ENCODE measurements around the gene KCNA10.
"Not testable (repeated sequence)": the region's sequence is repeated elsewhere in the genome, so short reads cannot be mapped to it uniquely, and the experiment has no call there.

KCNA10 gene

DNA sequence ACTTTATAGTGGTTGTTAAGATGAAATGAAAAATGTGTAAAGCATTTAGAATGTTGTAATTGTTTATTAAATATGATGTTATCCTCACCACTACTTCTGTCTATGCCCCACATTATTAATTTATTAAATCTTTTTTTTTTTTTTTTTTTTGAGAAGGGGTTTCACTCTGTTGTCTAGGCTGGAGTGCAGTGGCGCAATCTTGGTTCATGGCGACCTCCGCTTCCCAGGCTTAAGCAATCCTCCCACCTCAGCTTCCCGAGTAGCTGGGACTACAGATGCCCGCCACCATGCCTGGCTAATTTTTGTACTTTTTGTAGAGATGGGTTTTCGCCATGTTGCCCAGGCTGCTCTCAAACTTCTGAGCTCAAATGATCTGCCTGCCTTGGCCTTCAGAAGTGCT is 7.5 kb downstream of the KCNA10 start:
- H3K9me3 ChIP-seq (ENCODE audit: control insufficient read depth, insufficient read depth, low read length), result no peaks in the 10 kb centered on the region

DNA sequence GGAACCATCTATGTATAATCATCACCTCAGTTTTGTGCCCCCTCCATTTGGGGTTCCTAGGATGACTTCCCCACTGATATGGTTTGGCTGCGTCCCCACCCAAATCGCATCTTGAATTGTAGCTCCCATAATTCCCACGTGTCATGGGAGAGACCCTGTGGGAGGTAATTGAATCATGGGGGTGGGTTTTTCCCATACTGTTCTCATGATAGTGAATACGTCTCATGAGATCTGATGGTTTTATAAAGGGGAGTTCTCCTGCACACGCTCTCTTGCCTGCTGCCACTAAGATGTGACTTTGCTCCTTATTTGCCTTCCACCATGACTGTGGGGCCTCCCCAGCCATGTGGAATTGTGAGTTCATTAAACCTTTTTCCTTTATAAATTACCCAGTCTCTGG is 8.1 kb downstream of the KCNA10 start:
- H3K36me3 ChIP-seq (ENCODE audit: control insufficient read depth, low read length); H3K4me3 ChIP-seq (ENCODE audit: low read length); H3K27me3 ChIP-seq (ENCODE audit: control insufficient read depth, low read length); H3K4me2 ChIP-seq (ENCODE audit: low read length); H4K20me1 ChIP-seq (ENCODE audit: control insufficient read depth, insufficient read depth, low read depth, low read length); H3K4me1 ChIP-seq (ENCODE audit: control insufficient read depth, low read length); H3K79me2 ChIP-seq (ENCODE audit: control insufficient read depth, low read length); H3K9me2 ChIP-seq (replicated peaks; ENCODE audit: control insufficient read depth, low read length); H3K27ac ChIP-seq (ENCODE audit: low read depth, low read length); H3F3A ChIP-seq (ENCODE audit: control insufficient read depth, insufficient read depth); H3K9me3 ChIP-seq (ENCODE audit: control insufficient read depth, insufficient read depth, low read length): not testable (repeated sequence)

More for the DNA sequence above, 7.5 kb downstream of the KCNA10 start:
- Histone ChIP-seq H4K20me1 (ENCODE audit: control insufficient read depth, insufficient read depth, low read depth, low read length) (no peaks in the 10 kb centered on the region), H3K27ac (ENCODE audit: low read depth, low read length) (no peak overlapping the region), H3K9me2 (replicated peaks; ENCODE audit: control insufficient read depth, low read length) (no peaks in the 10 kb centered on the region), H3K4me1 (ENCODE audit: control insufficient read depth, low read length) (no peaks in the 10 kb centered on the region), H3K4me3 (ENCODE audit: low read length) (no peak overlapping the region), H3K4me2 (ENCODE audit: low read length) (no peak overlapping the region), H3F3A (ENCODE audit: control insufficient read depth, insufficient read depth) (no peaks in the 10 kb centered on the region), H3K36me3 (ENCODE audit: control insufficient read depth, low read length) (no peaks in the 10 kb centered on the region), H3K79me2 (ENCODE audit: control insufficient read depth, low read length) (no peaks in the 10 kb centered on the region), H3K27me3 (ENCODE audit: control insufficient read depth, low read length) (0 out of 2 replicates have a peak, but pooled peaks cover 4% of the 10 kb centered on the region)
- TF ChIP-seq, protein P1, sequence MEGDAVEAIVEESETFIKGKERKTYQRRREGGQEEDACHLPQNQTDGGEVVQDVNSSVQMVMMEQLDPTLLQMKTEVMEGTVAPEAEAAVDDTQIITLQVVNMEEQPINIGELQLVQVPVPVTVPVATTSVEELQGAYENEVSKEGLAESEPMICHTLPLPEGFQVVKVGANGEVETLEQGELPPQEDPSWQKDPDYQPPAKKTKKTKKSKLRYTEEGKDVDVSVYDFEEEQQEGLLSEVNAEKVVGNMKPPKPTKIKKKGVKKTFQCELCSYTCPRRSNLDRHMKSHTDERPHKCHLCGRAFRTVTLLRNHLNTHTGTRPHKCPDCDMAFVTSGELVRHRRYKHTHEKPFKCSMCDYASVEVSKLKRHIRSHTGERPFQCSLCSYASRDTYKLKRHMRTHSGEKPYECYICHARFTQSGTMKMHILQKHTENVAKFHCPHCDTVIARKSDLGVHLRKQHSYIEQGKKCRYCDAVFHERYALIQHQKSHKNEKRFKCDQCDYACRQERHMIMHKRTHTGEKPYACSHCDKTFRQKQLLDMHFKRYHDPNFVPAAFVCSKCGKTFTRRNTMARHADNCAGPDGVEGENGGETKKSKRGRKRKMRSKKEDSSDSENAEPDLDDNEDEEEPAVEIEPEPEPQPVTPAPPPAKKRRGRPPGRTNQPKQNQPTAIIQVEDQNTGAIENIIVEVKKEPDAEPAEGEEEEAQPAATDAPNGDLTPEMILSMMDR (IDR thresholded peaks at IDR 0.05; ENCODE audit: low read depth, low read length, poor library complexity, severe bottlenecking), result no peak
- no peak for TF ChIP-seq EZH2phosphoT487 (IDR thresholded peaks at IDR 0.05; ENCODE audit: borderline replicate concordance, low read length)

- H3K36me3 ChIP-seq (ENCODE audit: control insufficient read depth, low read length), result no peaks in the 10 kb centered on the region
- H3K4me2 ChIP-seq (ENCODE audit: low read length), result no peak overlapping the region
- H3F3A ChIP-seq (ENCODE audit: control insufficient read depth, insufficient read depth), result no peaks in the 10 kb centered on the region
- no peaks in the 10 kb centered on the region for H4K20me1 ChIP-seq (ENCODE audit: control insufficient read depth, insufficient read depth, low read depth, low read length)
- H3K27ac ChIP-seq (ENCODE audit: low read depth, low read length), result no peak overlapping the region
- no peak overlapping the region for H3K4me3 ChIP-seq (ENCODE audit: low read length)
- H3K9me2 ChIP-seq (replicated peaks; ENCODE audit: control insufficient read depth, low read length), result no peaks in the 10 kb centered on the region
- no peak for TF ChIP-seq EZH2phosphoT487 (IDR thresholded peaks at IDR 0.05; ENCODE audit: borderline replicate concordance, low read length)
- TF ChIP-seq, protein P1 (IDR thresholded peaks at IDR 0.05; ENCODE audit: low read depth, low read length, poor library complexity, severe bottlenecking), result no peak
- no peaks in the 10 kb centered on the region for H3K79me2 ChIP-seq (ENCODE audit: control insufficient read depth, low read length)
- no peaks in the 10 kb centered on the region for H3K9me3 ChIP-seq (ENCODE audit: control insufficient read depth, insufficient read depth, low read length)
- 0 out of 2 replicates have a peak, but pooled peaks cover 4% of the 10 kb centered on the region for H3K27me3 ChIP-seq (ENCODE audit: control insufficient read depth, low read length)
- H3K4me1 ChIP-seq (ENCODE audit: control insufficient read depth, low read length), result no peaks in the 10 kb centered on the region
Measured at GRCh38 chr1:110509655-110510054, 9.3 kb downstream of the KCNA10 start.

DNA sequence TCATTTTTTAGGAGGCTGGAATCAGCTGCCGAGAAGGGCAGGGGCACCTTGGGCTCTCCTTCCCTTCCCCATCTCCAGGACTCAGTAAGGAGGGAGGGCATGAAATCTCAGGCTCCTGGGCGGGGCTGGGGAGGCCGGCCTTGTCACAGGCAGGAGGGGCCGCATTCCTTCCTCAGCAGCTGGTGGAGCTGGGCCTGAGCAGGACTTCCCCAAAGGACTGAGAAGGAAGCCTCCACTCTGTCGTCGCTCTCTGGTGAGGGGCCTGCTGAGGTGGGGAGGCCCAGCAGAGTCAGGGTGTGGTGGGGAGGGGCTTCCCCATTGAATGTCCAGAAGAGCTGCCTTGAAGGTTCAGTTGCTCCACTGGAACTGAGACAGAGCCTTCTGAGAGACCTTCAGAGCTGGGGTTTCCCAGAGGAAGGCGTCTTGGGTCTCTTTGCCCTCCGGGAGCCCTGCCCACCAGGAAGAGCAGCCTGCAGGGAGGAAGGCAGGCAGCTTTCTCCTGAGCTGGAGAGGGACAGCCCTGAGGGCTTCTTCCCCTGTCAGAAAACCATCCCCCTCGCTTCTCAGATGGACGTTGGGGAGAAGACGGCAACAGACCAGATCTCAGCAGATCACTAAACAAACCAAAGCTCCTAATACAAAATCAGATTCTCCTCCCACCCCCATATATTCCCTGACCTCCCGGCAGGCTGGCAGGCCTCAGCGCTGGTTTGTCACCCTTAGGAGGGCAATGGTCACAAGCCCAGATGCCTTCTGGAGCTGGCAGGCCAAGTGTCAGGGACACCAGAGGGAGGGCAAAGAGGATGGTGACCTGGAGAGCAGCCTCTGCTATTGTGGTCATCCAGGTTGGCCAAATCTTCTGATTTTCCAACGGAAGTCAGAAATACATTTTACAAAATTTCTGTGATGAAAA is 10.7 kb downstream of the KCNA10 start:
- Histone ChIP-seq H3K36me3 (ENCODE audit: control insufficient read depth, low read length) (no peaks in the 10 kb centered on the region), H4K20me1 (ENCODE audit: control insufficient read depth, insufficient read depth, low read depth, low read length) (no peaks in the 10 kb centered on the region), H3K27ac (ENCODE audit: low read depth, low read length) (no peak overlapping the region), H3K9me3 (ENCODE audit: control insufficient read depth, insufficient read depth, low read length) (no peaks in the 10 kb centered on the region), H3K4me1 (ENCODE audit: control insufficient read depth, low read length) (no peaks in the 10 kb centered on the region), H3K79me2 (ENCODE audit: control insufficient read depth, low read length) (no peaks in the 10 kb centered on the region), H3K4me3 (ENCODE audit: low read length) (no peak overlapping the region), H3K9me2 (replicated peaks; ENCODE audit: control insufficient read depth, low read length) (no peaks in the 10 kb centered on the region), H3F3A (ENCODE audit: control insufficient read depth, insufficient read depth) (no peaks in the 10 kb centered on the region), H3K4me2 (ENCODE audit: low read length) (no peak overlapping the region), H3K27me3 (ENCODE audit: control insufficient read depth, low read length) (peaks cover 8% of the 10 kb centered on the region)
- TF ChIP-seq EZH2phosphoT487 (IDR thresholded peaks at IDR 0.05; ENCODE audit: borderline replicate concordance, low read length), result no peak
- TF ChIP-seq, protein P1 (IDR thresholded peaks at IDR 0.05; ENCODE audit: low read depth, low read length, poor library complexity, severe bottlenecking), result no peak

Measured in DOHH2 (cell line).